Forelimb muscle (tissue), 1 donor: ENCODE results near the gene POU6F2. TPM values are rescaled to one million over a fixed set of nuclear protein-coding genes. Genes with fewer than 3 reads are reported as not detected.
A peak's percentile ranks its signal among the peaks of the same experiment; 100 is the strongest.
"Not testable (repeated sequence)": the region's sequence is repeated elsewhere in the genome, so short reads cannot be mapped to it uniquely, and the experiment has no call there.

Source experiments
- DNase-seq: peaks from one replicate; pipeline ENCODE4 v3.0.0-alpha.2; 2013; ENCODE audit warnings: low read depth
- polyA plus RNA-seq: library from polyadenylated mRNA; unstranded; fragments of 120-200 nt; gene quantifications from one replicate; pipeline ENCODE4 v1.2.1, GENCODE V29; 2013; ENCODE audit not compliant: insufficient read length

POU6F2 gene
- polyA plus RNA-seq, 1 donor: not detected

DNA sequence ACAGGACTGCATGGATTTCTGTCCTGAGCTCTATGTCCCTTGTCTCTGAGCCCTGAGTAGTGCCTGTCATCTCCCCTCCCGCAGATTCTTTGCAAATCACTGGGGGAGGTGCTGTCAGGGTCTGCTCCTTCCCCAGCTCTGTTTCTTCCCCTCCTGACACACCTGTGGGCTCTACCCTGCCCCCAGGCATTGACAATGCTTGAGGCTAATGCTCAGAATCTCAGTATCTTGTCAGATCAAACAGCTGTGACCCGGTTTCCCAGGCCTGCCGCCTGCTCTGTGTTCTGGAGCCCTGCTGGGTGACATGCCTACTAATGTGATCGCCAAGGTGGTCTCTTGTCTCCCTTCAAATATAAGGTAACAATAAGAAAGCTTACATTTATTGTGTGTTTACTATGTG, 209.0 kb downstream of the POU6F2 start:
- DNase-seq: no peak

DNA sequence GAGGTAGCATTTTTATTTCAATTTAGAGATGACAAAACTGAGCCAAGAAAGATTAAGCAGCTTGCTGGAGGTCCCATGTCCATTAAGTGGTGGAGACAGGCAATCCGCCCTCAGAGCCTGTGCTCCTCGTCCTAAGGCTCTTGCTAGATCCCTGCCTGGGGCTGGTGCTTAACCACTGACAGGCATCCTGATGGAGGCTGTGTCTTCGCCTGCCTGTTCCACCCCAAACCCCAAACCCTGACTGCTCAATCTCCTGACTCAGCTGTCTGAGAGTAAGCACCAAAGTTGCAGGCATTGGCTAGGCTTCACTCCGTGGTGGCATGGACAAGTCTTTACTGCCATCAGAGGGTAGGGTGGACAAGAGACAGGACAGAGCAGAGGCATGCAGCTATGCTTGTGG, 209.4 kb downstream of the POU6F2 start:
- DNase-seq: no peak

DNA sequence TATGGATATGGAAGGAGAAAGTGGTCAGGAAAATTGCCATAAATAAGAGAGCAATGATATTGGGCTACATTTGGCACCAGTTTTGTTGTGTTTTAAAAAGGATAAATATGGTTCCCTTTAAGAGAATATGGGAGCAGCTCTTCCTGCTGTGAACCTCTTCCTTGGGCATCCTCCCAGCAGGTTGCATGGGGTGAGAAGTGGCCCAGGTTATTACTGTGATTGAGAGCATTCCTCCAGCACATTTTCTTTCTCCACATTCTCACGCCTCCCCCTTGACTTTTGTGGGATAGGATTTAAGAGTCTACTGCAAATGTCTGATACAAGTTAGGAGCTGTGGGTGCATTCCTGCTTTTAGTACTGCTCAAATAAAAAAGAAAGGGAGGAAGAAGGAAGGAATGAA, 214.8 kb downstream of the POU6F2 start:
- DNase-seq: no peak

DNA sequence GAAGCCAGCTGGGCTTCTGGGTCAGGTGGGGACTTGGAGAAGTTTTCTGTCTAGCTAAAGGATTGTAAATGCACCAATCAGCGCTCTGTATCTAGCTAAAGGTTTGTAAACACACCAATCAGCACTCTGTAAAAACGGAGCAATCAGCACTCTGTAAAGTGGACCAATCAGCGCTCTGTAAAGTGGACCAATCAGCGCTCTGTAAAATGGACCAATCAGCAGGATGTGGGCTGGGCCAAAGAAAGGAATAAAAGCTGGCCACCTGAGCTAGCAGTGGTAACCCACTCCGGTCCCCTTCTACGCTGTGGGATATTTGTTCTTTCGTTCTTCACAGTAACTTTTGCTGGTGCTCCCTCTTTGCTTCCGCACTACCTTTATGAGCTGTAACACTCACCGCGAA, 216.7 kb downstream of the POU6F2 start:
- not testable (repeated sequence) for DNase-seq

DNA sequence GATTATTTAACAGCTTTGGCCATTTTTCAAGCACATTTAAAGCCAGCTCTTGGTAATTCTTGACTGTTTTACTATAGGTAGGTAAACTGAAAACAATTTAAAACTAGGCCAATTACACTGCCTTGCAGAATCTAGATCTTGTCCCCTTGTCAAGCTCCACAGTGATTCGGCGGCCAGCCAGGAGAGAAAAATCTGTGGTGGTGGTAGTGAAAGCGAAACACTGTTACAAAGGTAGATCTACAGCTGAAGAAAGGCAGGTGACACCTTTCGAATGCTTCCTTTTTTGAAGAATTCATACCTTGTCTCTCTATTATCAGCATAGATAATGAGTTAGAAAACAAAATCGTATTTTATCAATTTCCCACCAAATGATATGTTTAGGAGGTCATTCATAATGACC, 218.3 kb downstream of the POU6F2 start:
- DNase-seq: no peak

DNA sequence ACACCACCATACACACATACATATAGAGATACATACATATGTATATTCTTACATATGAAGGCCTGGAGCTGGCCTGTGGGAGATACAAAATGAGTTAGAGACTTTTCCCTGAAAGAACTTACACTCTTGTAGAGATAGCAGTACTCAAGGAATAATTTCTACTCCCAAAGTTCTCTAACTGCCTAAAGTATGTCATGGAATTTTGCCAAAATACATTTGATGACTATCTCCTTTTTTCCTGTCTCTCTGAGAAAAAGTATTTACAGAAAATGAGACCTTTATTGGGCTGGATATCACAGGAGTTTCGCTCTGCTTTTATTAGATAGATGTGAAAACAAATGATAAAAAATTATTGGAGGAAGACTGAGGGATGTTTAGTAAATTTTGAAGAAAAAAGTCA, 220.1 kb downstream of the POU6F2 start:
- DNase-seq: no peak

DNA sequence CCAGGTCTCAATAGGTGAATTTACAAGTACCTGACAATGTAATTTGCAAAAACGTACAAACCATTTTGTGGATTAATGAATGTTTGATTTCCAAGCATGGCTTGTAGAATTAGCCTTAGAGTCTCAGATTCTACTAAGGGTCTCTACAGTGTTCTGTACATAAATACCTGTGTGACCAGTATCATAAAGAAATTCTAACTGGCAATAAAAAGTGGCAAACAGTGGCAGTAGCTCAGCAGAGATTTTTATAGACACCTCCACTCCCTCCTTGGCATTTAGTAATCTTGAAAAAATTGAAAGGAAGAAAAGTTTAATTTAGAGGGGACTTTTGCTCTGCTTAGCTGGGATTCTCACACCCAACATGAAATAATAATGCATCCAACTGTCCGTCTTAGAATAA, 220.8 kb downstream of the POU6F2 start:
- DNase-seq: no peak

DNA sequence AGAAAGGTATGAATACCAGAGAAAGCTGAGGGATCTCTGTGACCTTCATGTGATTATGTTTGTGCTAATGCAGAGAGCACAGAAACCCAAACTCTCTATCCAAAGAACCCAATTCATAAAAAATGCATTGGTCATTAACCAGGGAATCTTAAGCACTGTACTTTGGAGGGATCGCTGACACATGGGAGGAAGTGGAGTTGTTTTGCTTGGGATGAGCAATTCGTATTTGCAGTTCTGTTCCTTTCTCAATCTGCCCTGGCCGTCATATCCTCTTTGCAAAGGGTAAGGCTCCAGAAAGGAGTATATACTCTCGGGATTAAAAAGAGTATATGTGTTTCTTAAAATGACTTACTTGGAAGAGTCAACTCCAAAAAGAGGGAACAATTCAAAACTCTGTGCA, 221.3 kb downstream of the POU6F2 start:
- DNase-seq: no peak

DNA sequence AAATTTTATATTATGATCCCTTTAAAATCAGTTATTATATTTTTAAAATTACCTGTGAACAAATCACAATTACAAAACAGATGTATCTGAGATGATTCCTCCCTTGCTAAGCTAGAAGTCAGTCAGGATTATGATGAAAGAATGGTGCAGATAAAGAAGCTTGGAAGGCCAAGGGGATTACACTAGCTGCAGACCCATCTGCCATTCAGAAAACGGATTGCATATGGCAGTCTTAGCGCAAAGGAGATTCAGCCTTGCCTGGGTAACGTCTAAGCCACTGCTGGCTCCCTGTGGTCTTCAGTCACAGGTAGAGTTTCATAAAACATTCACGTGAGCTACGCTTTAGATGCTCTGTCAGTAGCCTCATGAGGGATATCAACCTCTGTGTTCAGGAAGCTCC, 222.2 kb downstream of the POU6F2 start:
- no peak for DNase-seq

DNA sequence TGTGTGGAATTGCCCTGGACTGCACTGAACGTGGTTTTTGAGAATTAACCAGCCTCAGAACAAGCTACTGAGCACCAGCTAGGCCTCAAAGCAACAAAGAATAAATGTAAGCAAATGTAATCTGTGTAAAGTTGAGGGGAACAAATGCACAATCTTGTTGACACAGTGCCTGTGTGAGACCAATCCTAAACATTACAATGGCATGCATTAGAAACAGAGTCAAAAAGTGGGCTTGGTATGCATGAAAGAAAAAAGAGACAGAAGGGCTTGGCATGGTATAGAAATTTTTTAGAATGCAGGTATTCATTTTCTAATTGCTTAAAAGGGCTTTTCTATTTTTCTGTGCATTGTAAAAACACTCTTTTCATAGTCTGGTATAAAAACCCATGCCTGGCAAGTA, 224.3 kb downstream of the POU6F2 start:
- DNase-seq: no peak

DNA sequence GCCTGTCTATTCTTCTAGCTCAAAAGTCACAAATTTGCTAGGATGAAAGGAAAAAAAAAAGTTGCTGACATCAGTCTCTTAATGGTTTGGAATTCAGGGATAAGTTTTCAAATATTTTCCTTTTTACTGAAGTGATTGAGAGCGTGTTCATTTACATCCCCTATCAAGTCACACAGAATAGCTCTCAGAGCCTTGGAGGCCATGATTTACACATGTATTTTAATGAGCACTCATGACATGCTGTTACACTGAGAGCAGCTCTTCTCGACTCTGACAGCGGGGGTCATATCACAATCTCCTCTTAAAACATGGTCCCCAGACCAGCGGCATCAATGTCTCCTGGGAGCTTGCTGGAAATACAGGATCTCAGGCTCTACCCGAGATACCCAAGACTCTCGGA, 232.7 kb downstream of the POU6F2 start:
- DNase-seq: no peak

DNA sequence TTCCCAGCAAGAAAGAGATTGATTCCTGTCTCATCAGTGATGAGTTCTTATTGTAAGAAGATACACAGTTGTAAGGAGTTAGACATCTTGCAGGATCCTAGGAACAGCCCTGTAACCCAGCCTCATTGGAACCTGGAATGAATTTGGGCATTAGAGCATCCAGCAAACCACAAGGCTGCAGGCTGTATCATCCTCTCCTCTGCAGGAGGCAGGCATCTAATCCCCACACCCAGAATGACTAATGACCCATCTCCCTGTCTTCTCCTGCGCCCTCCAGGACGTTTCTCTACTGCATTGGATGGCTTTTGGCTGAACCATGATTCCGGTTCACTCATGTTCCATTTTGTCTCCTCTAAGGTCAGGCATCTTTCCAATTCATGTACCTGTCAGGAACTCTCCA, 233.9 kb downstream of the POU6F2 start:
- DNase-seq: no peak

DNA sequence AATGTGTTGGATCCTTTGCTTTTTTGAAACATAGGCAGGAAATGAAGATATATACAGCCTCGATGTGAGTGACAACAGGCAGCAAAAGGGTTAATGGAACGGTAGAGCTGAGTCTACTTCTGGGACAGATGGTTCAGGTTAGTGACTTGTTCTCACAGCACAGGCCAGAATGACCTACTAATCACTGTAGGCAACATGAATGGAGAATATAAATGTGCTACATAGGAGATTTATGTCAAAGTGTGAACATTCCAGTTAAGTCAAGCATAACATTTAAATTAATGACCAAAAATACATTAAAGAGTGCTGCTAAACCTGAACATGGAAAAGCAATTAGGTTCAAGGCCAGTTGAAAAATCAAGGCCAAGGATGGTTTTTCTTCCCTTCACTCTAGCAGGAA, 235.2 kb downstream of the POU6F2 start:
- DNase-seq: no peak

DNA sequence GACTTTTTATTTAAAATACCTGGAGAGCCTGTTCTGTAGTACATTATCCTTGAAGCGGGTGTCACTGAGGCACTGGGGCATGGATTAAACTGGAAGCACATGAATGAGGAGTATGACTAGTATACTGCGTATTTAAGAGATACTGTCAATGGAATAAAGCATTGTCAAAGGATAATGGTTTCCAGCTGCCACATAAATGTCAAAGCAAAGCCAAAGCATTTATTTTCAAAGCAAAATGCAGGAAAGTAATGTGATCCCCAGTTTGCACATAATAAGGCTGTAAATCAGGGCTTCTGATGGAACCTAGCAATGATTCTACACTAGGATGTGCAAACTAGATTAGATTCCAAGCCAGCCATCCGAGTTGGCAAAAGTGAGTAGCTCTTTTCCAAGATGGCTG, 240.1 kb downstream of the POU6F2 start:
- no peak for DNase-seq

DNA sequence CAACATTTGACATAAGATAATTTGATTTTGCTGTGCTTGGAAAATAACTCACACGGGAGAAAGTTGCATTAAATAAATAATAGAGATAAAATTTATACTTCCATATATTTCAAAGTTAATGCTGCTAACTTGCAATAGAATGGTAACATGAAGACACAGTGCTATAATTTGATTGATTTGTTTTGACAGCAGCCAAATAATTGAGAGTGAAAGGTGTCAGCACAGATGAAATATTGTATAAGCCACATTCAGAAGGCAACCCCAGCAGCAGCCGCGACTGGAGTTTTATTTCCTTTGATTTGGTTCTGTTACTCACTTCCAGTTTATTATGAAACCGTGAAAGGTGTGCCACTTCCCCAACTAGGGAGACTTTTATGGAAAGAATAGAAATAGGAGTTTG, 242.2 kb downstream of the POU6F2 start:
- DNase-seq: no peak

DNA sequence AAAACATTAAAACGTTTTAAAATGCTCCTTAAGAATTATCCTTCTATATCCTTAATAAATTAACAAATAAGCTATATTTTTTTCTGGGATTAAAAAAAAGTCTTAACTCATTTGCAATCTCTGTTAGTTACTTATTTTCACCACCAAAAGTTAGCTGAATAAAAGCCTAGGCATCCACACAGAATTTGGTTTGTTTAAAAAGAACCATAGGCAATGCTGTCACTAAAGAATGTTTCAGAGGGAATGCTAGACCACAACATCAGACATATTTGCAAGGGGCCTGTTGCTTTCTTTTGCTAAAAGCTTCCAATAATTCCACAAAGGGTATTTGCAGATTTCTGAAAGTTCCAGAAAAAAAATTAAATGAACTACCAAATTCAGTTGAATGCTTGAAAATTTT, 244.2 kb downstream of the POU6F2 start:
- no peak for DNase-seq

DNA sequence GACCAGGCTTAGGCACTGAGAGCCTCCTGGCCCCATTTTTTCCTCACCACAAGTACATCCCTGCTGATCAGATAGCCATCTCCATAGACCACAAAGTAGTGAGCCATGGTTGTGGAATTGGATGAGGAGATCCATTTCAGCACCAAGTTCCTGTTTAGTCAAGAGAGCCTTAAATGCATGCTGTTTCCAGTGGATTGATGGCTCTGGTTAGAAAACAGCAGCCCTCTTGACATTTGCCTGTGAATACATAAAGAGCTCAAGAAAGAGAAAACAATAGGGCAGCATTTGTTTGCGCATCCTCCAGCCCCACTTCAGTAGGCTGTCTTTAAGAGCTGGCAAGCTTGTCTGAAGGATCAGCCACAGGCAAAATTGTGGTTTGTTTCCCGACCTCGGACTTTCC, 251.2 kb downstream of the POU6F2 start:
- no peak for DNase-seq

DNA sequence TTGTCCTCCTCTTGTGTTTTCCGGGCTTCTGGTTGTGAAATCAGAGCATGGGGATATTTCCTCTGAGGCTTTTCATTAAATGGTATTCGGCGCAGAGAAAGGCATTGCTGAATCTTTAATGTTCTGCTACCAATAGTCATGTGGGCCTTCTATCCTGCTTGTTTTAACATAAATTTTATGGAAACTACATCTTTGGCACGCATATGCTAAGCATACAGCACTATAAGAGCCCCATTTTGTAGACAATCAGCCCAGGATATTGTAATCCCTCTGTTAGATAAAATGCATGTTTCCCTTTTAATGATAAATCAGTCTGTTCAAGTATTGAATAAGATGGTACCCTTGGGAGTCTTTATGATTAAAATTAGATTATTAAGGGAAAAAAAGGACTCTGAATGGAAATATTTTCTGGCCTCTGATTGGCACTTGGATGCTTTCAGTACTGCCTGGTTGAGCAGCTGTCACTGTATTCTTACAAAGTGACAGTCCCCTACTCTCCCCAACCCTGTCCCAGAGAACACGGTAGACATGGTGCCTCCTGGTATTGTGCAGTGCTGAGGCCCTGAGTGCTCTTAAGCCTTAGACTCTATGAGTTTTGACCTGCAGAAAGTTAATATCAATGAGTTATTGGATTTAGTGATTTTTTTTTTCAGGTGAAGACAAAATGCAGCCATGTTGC, 256.3 kb downstream of the POU6F2 start:
- no peak for DNase-seq

DNA sequence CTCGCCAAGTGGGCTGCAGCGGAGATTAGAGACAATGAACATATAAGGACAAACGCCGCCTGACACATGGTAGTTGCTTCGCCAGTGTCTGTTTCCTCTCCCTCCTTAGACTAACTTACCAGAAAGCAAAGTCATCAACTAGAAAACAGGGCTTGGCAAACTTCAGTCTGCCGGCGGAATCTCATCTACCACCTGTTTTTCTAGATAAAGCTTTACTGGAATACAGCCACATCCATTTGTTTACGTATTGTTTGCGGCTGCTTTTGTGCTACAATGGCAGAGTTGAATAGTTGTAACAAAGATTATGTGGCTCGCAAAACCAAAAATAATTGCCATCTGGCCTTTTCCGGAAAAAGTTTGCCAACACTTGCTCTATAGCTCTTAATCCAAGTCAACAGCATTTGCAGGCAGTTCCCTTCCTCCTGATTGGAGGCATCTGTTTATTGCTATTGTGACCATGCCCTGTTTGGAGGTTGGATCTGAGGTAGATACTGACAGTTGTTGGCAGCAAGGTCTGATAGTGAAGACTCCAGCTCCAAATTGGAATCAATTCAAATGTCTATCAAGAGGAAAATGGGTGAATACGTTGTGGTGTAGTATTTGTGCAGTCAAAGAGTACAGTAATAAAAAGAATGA, 260.6 kb downstream of the POU6F2 start:
- peak; percentile 1 for DNase-seq

DNA sequence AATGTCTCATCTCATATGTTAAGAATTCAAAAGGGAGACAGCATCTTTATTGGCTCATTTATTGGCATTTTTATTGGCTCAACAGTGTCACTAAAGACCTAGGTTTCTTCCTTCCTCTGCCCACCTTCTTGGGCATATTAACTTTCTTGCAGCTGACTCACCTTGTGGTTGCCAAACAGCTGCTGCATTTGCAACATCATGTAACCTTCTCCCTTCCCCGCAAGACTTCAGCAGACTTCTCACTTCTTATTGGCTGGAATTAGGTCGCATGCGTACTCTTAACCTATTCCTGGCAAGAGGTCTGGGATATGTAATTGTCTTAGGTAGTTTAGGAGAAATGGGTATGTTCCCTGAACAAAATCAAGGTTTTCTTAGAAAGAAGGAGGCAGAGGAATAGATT, 263.2 kb downstream of the POU6F2 start:
- DNase-seq: no peak

DNA sequence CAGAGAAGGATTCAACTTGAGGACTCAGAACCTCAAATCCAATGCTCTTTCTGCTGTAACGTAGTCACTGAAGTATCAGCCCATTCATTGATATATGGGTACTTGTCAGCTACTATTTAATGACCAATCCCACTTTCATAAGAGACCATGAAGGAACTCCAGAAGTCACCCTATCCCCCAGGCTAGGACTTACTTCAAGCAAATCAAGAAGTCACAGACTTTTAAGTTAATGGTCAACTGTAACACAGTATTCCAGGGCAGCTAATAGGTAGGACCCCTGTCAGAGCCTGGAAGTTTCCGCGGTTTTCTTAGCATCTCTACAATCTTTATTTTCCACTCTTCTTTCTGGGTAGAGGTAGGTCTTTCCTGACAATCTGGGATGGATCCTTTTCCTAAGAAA, 269.9 kb downstream of the POU6F2 start:
- DNase-seq: no peak

DNA sequence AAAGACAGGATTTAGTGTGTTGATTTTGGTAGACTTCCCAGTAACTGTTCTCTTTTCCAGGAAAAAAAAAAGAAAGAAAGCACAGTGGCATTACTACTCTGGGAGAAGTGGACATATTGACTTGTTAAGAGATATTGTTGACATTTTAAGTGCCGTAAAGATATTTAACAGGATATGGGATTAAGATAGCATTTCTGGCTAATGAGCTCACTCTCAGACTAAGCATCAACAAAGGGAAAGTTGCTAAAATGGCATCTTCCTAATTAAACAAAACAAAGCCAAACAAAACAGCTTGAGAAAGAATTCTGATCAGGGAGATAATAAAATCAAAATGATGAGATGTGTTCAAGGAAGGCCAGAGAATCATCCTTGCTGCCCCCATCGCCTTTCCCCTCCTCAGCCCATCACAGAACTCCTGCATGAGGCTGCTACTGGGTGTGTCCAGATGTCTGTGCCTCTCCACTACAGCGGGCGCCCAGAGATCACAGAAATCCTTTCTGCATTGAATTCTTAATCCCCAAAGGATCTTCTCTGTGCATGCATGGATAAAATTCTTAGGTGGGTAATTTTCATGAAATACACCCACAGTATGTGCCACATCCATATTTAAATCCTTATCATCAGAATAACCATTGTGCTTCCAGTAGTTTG, 270.5 kb downstream of the POU6F2 start:
- no peak for DNase-seq

DNA sequence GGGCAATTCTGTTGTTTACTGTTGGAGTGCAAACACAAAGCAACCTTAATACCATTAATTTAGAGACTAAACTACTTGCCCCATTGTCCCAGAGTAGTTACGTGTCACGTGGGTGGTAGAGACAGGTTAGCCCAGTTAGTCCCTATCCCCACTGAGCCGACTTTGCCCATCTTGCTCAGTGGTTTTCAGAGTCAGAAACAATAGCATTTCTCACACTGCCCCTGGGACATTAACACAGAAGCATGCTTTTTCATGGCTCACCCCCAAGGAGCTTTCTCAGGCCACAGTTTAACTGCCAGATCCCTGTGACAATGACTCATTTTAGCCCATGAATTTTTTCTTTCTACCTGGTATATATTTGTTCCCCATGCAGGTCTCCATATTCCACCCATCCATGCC, 271.0 kb downstream of the POU6F2 start:
- no peak for DNase-seq
